ENCODE results near the gene EVC. TPM values are rescaled to one million over a fixed set of nuclear protein-coding genes. Genes with fewer than 3 reads are reported as not detected.

The EVC gene
- total and polyA plus RNA-seq, 2 of the 8 experiments (the other 6 are each of a cell fraction or from before 2014, with no cell fraction given) = 2.6 to 9.8 TPM

DNA sequence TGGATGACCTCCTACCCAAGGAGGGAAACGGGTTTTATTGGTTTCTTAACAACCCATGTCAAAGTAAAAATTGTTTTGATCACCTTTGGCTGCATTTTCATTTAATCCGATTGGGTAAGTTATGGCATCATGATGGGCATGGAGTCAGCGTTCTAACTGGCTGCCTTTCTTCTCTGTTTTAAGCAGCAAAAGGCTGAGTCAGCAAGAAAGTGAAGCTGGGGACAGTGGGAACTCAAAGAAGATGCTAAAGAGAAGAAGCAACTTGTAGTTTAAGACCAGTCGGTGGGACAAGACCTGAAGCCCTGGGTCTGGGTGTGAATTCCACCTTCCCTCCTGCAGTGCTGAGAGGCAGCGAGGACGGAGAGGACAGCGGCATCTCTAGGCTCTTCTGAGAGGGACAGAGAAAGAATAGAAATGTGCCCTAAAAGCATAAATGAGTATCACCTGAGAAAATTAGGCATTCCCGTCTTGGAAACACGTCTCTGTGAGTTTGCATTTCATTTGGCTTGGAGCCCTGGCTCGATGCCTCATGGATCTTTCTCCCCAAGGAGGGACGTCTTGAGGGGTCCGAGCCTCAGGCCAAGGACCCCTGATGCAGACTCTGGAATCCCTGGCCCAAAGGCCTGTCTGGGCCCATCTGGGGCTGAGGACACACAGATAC is 99.9 kb downstream of the EVC start:
- CTCF ChIA-PET (ENCODE audit: partially characterized antibody) = interaction anchor here (1.5 to 2.2 kb wide), 3 partner anchors 10 to 169 kb away, joined by 3 to 9 read pairs (median 3); no protein-coding TSS in a partner anchor

More for the DNA sequence above, 99.9 kb downstream of the EVC start:
- H3K18ac ChIP-seq (ENCODE audit: extremely low read depth, low read length) = no peak overlapping the region
- no peak overlapping the region for H2BK12ac ChIP-seq (ENCODE audit: low read depth, low read length)
- no peak overlapping the region for H3K23ac ChIP-seq (ENCODE audit: insufficient read length)
- no peaks in the 10 kb centered on the region for H3K9me3 ChIP-seq (ENCODE audit: insufficient read depth in 2 of 2, low read depth in 1 of 2, low read length in 1 of 2)
- DNase-seq (ENCODE audit: low read depth in 1 of 2, low spot score in 2 of 2) = no peak
- H3K4me1 ChIP-seq (replicated peaks in 1 of 4; ENCODE audit: control insufficient read depth in 3 of 4, insufficient read depth in 4 of 4, low read length in 3 of 4) = no peaks in the 10 kb centered on the region
- H4K20me1 ChIP-seq (replicated peaks in 1 of 2; ENCODE audit: control insufficient read depth in 1 of 2, insufficient read depth in 2 of 2, low read length in 2 of 2) = peaks cover 0 to 12% of the 10 kb centered on the region in 2 experiments
- no peak overlapping the region for H3K14ac ChIP-seq (ENCODE audit: insufficient read length)
- H4K8ac ChIP-seq (ENCODE audit: extremely low read depth, insufficient read depth, low read length) = no peak overlapping the region
- FAIRE-seq = no peak
- H4K91ac ChIP-seq (replicated peaks; ENCODE audit: insufficient read length, low read length) = no peak overlapping the region
- no peak overlapping the region for H2AFZ ChIP-seq (ENCODE audit: low read length)
- H2AK5ac ChIP-seq (ENCODE audit: low read depth, low read length) = no peak overlapping the region
- no peak overlapping the region for H3K4me3 ChIP-seq (ENCODE audit: extremely low read depth in 1 of 4, insufficient read depth in 2 of 4, low read depth in 3 of 4, low read length in 4 of 4)
- no peaks in the 10 kb centered on the region; a peak in 1 of 7 replicates for H3K27me3 ChIP-seq (replicated peaks in 1 of 4; ENCODE audit: control insufficient read depth in 3 of 4, extremely low read depth in 1 of 4, insufficient read depth in 3 of 4, low read length in 3 of 4)
- H3K79me1 ChIP-seq (ENCODE audit: low read depth, low read length) = peaks cover 3% of the 10 kb centered on the region; the same call in 1 of the 2 replicates
- POLR2A ChIA-PET (ENCODE audit: partially characterized antibody) = no interaction called here
- no peak overlapping the region for H4K5ac ChIP-seq (ENCODE audit: insufficient read length, low read depth, low read length)
- H3K4ac ChIP-seq (replicated peaks; ENCODE audit: insufficient read length, low read depth, low read length) = no peak overlapping the region
- no peak overlapping the region for H2BK120ac ChIP-seq (replicated peaks; ENCODE audit: low read depth, low read length)
- H3K9ac ChIP-seq (replicated peaks in 1 of 4; ENCODE audit: extremely low read depth in 1 of 4, low read depth in 3 of 4, low read length in 3 of 4) = no peak overlapping the region
- H2BK20ac ChIP-seq (ENCODE audit: low read length) = no peak overlapping the region
- H3K56ac ChIP-seq (replicated peaks; ENCODE audit: insufficient read length, low read depth, low read length) = no peak overlapping the region
- 80% methylated on average over 12 of the region's 12 CpGs; no CpG with 5 or more reads in 1 of the 2 experiments for WGBS, 2 experiments (ENCODE audit: extremely low coverage in 1 of 2, insufficient coverage in 1 of 2, insufficient read length in 1 of 2, insufficient replicate concordance in 2 of 2, low coverage in 1 of 2, low lambda C conversion rate in 2 of 2, missing lambda C conversion rate in 1 of 2)
- H3K36me3 ChIP-seq (ENCODE audit: control insufficient read depth in 2 of 4, insufficient read depth in 4 of 4, low read length in 3 of 4) = peaks cover 2 to 23% (median 9%) of the 10 kb centered on the region in 4 experiments; a peak in 5 of 8 replicates
- no peak overlapping the region for H3K27ac ChIP-seq (ENCODE audit: low read depth, low read length)
- no peak overlapping the region for H2BK15ac ChIP-seq (ENCODE audit: low read length)
- H3K4me2 ChIP-seq (ENCODE audit: insufficient read depth in 1 of 2, low read depth in 2 of 2, low read length in 2 of 2) = no peak overlapping the region
- H3K79me2 ChIP-seq (ENCODE audit: control insufficient read depth in 1 of 2, insufficient read depth in 2 of 2, low read length in 2 of 2) = no peaks in the 10 kb centered on the region
- no peaks in the 10 kb centered on the region for H3K23me2 ChIP-seq (ENCODE audit: low read depth, low read length)
- TF ChIP-seq MAFK (IDR thresholded peaks at IDR 0.05; ENCODE audit: low read depth, low read length) (peak; percentile 85), NANOG (IDR thresholded peaks at IDR 0.05; ENCODE audit: insufficient read depth, low read depth, low read length, poor library complexity, severe bottlenecking) (no peak)
- no peak overlapping the region for H2BK5ac ChIP-seq (ENCODE audit: low read depth, low read length)

All from H1 (cell line).